GM23248 (cell line): Measurements from ENCODE around the gene GAB4. TPM values are rescaled to one million over a fixed set of nuclear protein-coding genes. Genes with fewer than 3 reads are reported as not detected.

Source experiments
- DNase-seq: peaks from one replicate; pipeline ENCODE4 v3.0.0-alpha.2; 2015
- H2AFZ ChIP-seq: fragments of 200-600 bp; sonication (generic); 2 replicates; pipeline ENCODE4 v1.6.1; 2016; ENCODE audit warnings: antibody characterized with exemption
- H3F3A ChIP-seq: fragments of 200-600 bp; sonication (generic); 2 replicates; pipeline ENCODE4 v1.6.1; 2016; ENCODE audit warnings: mild to moderate bottlenecking, antibody characterized with exemption, mixed run types; ENCODE audit not compliant: insufficient read depth
- H3K27ac ChIP-seq: fragments of 200-600 bp; sonication (generic); 2 replicates; pipeline ENCODE4 v1.5.1; 2016; ENCODE audit warnings: mild to moderate bottlenecking
- H3K27me3 ChIP-seq: fragments of 200-600 bp; sonication (generic); replicated peaks from 2 replicates; pipeline ENCODE4 v1.6.1; 2016; ENCODE audit warnings: mild to moderate bottlenecking; ENCODE audit not compliant: insufficient read depth
- H3K36me3 ChIP-seq: fragments of 200-600 bp; sonication (generic); 2 replicates; pipeline ENCODE4 v1.6.1; 2016; ENCODE audit warnings: low read depth, mild to moderate bottlenecking
- H3K4me1 ChIP-seq: fragments of 200-600 bp; sonication (generic); 2 replicates; pipeline ENCODE4 v1.6.1; 2016; ENCODE audit warnings: mild to moderate bottlenecking; ENCODE audit not compliant: insufficient read depth
- H3K4me2 ChIP-seq: fragments of 200-600 bp; sonication (generic); one replicate; pipeline ENCODE4 v1.6.1; 2016; ENCODE audit warnings: mild to moderate bottlenecking; ENCODE audit not compliant: unreplicated experiment
- H3K4me3 ChIP-seq: fragments of 200-600 bp; sonication (generic); 2 replicates; pipeline ENCODE4 v1.5.1; 2016; ENCODE audit warnings: mild to moderate bottlenecking
- H3K79me2 ChIP-seq: fragments of 200-600 bp; sonication (generic); 2 replicates; pipeline ENCODE4 v1.6.1; 2016; ENCODE audit warnings: mild to moderate bottlenecking; ENCODE audit not compliant: insufficient read depth
- H3K9ac ChIP-seq: fragments of 200-600 bp; sonication (generic); 2 replicates; pipeline ENCODE4 v1.6.1; 2016; ENCODE audit warnings: mild to moderate bottlenecking
- H3K9me2 ChIP-seq: fragments of 200-600 bp; sonication (generic); 2 replicates; pipeline ENCODE4 v1.6.1; 2016; ENCODE audit warnings: mixed run types, mild to moderate bottlenecking, moderate library complexity; ENCODE audit not compliant: insufficient read depth
- H3K9me3 ChIP-seq: fragments of 200-600 bp; sonication (generic); one replicate; pipeline ENCODE4 v1.6.1; 2017; ENCODE audit warnings: low read depth
- H4K20me1 ChIP-seq: fragments of 200-600 bp; sonication (generic); 2 replicates; pipeline ENCODE4 v1.6.0; 2016; ENCODE audit not compliant: insufficient read depth
- EZH2 ChIP-seq: fragments of 200-600 bp; sonication (generic); IDR thresholded peaks from 2 replicates; pipeline ENCODE4 v1.6.1; 2018; ENCODE audit warnings: antibody characterized with exemption, mild to moderate bottlenecking; ENCODE audit not compliant: insufficient read depth, poor library complexity, severe bottlenecking
- EZH2phosphoT487 ChIP-seq: fragments of 200-600 bp; sonication (generic); IDR thresholded peaks from 2 replicates; pipeline ENCODE4 v1.6.1; 2018; ENCODE audit warnings: antibody characterized with exemption, moderate library complexity, mild to moderate bottlenecking, low read depth; ENCODE audit not compliant: insufficient read depth
- WGBS, 2 experiments: methylation state at CpG; one replicate each; pipeline ENCODE4 v1.1.6; 2015 to 2017; ENCODE audit warnings: low lambda C conversion rate in 2 of 2, low coverage in 1 of 2; ENCODE audit errors: missing lambda C conversion rate in 2 of 2; 5-methylcytosine and 5-hydroxymethylcytosine counted together
- in situ Hi-C: fragments of 300-500 bp; cut with MboI; formaldehyde crosslinking; loops from 2 replicates; pipeline ENCODE4 v1.15.0; 2020
- polyA plus RNA-seq: library from polyadenylated mRNA; unstranded; fragments of >200 nt; fragmentation: Nextera tagmentation; extraction: Ambion mirVana; gene quantifications from 2 replicates; pipeline ENCODE4 v1.2.1, GENCODE V29; 2016
- total RNA-seq: library from RNA; depleted of rRNA; stranded (reverse); fragments of >200 nt; shearing (Covaris generic); gene quantifications from 2 replicates; pipeline ENCODE4 v1.2.3, GENCODE V29; 2014

Gene GAB4
- total and polyA plus RNA-seq, 2 experiments from 2014 or later, result not detected

- TF ChIP-seq EZH2phosphoT487 (no peak), EZH2 (no peak)
- H4K20me1 ChIP-seq, result no peaks in the 10 kb centered on the region
- no peaks in the 10 kb centered on the region for H3K9me2 ChIP-seq
- peaks cover 12% of the 10 kb centered on the region for H3K27me3 ChIP-seq
- H3K4me1 ChIP-seq, result no peaks in the 10 kb centered on the region
- in situ Hi-C loops, result loop anchor here (10.0 kb wide), 2 partner anchors 129 to 579 kb away; no protein-coding TSS in a partner anchor
- WGBS, 2 experiments, result 37 to 47% methylated on average over 4 of the region's 4 CpGs
- H3K27ac ChIP-seq, result no peak overlapping the region
- H3K4me2 ChIP-seq, result no peak overlapping the region
- H3K9ac ChIP-seq, result no peak overlapping the region
- no peaks in the 10 kb centered on the region for H3K79me2 ChIP-seq
- no peaks in the 10 kb centered on the region for H3F3A ChIP-seq
- no peak overlapping the region for H2AFZ ChIP-seq
- H3K9me3 ChIP-seq, result no peaks in the 10 kb centered on the region
- no peak for DNase-seq
- H3K36me3 ChIP-seq, result no peaks in the 10 kb centered on the region
- H3K4me3 ChIP-seq, result no peak overlapping the region
Measured at GRCh38 chr22:16925407-16925966, 82.5 kb downstream of the GAB4 start.

DNA sequence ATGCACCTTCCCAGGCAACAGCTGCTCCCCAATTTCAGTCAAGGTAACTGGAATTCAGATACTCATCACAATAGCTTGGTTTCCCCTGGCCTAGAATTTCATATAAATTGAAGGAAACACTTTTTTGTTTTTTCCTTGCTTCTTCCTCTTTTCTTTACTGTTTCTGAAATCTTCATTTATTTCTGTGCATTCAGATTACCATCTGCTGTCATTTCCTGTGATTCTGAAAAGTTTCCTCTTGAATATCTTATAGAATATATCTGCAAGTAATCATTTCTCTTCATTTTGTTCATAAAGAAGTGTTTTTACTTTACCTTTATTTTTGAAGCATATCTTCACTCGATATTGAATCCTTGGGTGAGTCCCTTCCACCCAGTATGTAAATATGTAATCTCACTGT is 85.3 kb downstream of the GAB4 start:
- H3K27me3 ChIP-seq, result peaks cover 12% of the 10 kb centered on the region

GRCh38 chr22:16922076-16922475 is 85.9 kb downstream of the GAB4 start:
- no peak for DNase-seq
- peaks cover 12% of the 10 kb centered on the region for H3K27me3 ChIP-seq
- H3K4me3 ChIP-seq, result no peak overlapping the region
- TF ChIP-seq EZH2 (no peak), EZH2phosphoT487 (no peak)
- H3K4me1 ChIP-seq, result peaks cover 3% of the 10 kb centered on the region
- H3K9me3 ChIP-seq, result no peaks in the 10 kb centered on the region
- no peaks in the 10 kb centered on the region for H3K9me2 ChIP-seq
- no peaks in the 10 kb centered on the region for H4K20me1 ChIP-seq
- no peak overlapping the region for H3K27ac ChIP-seq
- no peaks in the 10 kb centered on the region for H3K79me2 ChIP-seq
- H3K36me3 ChIP-seq, result no peaks in the 10 kb centered on the region
- H3K9ac ChIP-seq, result no peak overlapping the region
- H3F3A ChIP-seq, result no peaks in the 10 kb centered on the region
- WGBS, 2 experiments, result 50 to 53% methylated on average over 2 of the region's 2 CpGs
- in situ Hi-C loops, result loop anchor here (10.0 kb wide), 2 partner anchors 133 to 583 kb away; no protein-coding TSS in a partner anchor
- H2AFZ ChIP-seq, result no peak overlapping the region
- no peak overlapping the region for H3K4me2 ChIP-seq

More for the DNA sequence above, 85.3 kb downstream of the GAB4 start:
- in situ Hi-C loops, result loop anchor here (10.0 kb wide), 2 partner anchors 132 to 582 kb away; no protein-coding TSS in a partner anchor
- Histone ChIP-seq H3K9ac (no peak overlapping the region), H3K9me3 (no peaks in the 10 kb centered on the region), H3K4me1 (no peaks in the 10 kb centered on the region), H3K27ac (no peak overlapping the region), H3K4me3 (no peak overlapping the region), H3K36me3 (no peaks in the 10 kb centered on the region), H2AFZ (no peak overlapping the region), H3K4me2 (no peak overlapping the region), H3K9me2 (no peaks in the 10 kb centered on the region), H4K20me1 (no peaks in the 10 kb centered on the region), H3K79me2 (no peaks in the 10 kb centered on the region), H3F3A (no peaks in the 10 kb centered on the region)
- WGBS, 2 experiments, result 23 to 57% methylated on average over 1 of the region's 1 CpG
- TF ChIP-seq EZH2phosphoT487 (no peak), EZH2 (no peak)
- DNase-seq, result no peak

DNA sequence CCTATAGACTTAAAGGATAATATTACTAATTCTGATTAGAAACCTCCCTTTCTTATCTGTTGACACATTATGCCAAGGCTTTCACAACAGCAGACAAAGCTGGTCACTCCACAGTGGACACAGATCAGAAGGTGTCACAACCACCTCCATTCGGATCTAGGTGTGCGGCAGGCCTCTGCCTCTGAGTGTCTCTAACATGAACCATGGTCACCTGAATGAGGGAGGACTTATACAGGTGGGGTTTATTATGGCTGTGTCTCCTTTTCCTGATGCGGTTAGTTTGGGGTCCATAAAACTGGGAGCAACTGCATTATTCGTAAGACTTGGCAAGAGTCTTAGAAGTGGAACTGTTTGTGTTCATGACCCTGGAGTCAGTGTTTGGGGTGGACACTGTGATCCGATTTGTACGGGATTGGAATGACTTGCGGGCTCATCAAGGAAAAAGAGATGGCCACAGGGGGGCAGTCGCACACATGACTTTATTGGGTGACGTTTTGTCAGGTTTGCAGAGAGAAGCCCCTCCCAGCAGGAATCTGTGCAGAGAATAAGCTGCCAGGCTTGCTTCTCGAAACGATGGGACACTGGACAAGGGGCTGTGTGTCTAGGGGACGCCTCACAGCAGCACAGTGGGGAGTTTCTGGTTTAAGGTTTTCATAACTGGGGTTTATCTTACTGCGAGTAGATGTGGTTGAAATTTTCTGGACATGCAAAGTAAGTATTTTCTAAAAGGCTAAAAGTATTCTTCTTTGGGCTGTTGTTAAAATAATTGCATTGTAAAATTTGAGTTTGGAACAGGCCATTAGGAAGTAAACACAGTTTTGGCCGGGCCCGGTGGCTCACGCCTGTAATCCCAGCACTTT is 90.6 kb downstream of the GAB4 start:
- H3F3A ChIP-seq, result 0 out of 2 replicates have a peak, but pooled peaks cover 8% of the 10 kb centered on the region
- no peaks in the 10 kb centered on the region for H3K79me2 ChIP-seq
- no peak overlapping the region for H3K4me2 ChIP-seq
- no peak overlapping the region for H2AFZ ChIP-seq
- peak; percentile 68 for DNase-seq
- H3K9ac ChIP-seq, result no peak overlapping the region
- no peaks in the 10 kb centered on the region for H3K36me3 ChIP-seq
- H3K27me3 ChIP-seq, result no peaks in the 10 kb centered on the region; the same call in 1 of the 2 replicates
- H3K4me3 ChIP-seq, result no peak overlapping the region
- H3K4me1 ChIP-seq, result peaks cover 20% of the 10 kb centered on the region
- no peak for TF ChIP-seq EZH2phosphoT487
- no peak for TF ChIP-seq EZH2
- in situ Hi-C loops, result no loop called here
- H3K27ac ChIP-seq, result no peak overlapping the region
- no peaks in the 10 kb centered on the region for H3K9me3 ChIP-seq
- no peaks in the 10 kb centered on the region for H4K20me1 ChIP-seq
- 20 to 21% methylated on average over 16 of the region's 16 CpGs for WGBS, 2 experiments
- H3K9me2 ChIP-seq, result no peaks in the 10 kb centered on the region
